B cell (primary cell): Measurements from ENCODE around the gene ERVFRD-1. TPM values are rescaled to one million over a fixed set of nuclear protein-coding genes. Genes with fewer than 3 reads are reported as not detected.

Experiments
- ATAC-seq: fragments of 200-7000 bp; cut with Tn5 transposase; one replicate; pipeline ENCODE4 v1.10.0; 2021; ENCODE audit warnings: low read depth, mild to moderate bottlenecking, moderate number of reproducible peaks, moderate library complexity
- CTCF ChIA-PET: fragments of 350-600 bp; sonication (Branson Sonifier 250); formaldehyde crosslinking; loops from one replicate; lab custom pipeline; 2021; ENCODE audit warnings: antibody characterized with exemption, inconsistent platforms; lab: Charles Lee
- POLR2A ChIA-PET: fragments of 350-600 bp; sonication (Branson Sonifier 250); formaldehyde crosslinking; loops from one replicate; lab custom pipeline; 2021; ENCODE audit warnings: antibody characterized with exemption; lab: Charles Lee
- DNase-seq: peaks from one replicate; pipeline ENCODE4 v3.0.0; 2013
- H2AFZ ChIP-seq: 2 replicates; pipeline ENCODE4 v1.6.1; 2012; ENCODE audit warnings: mild to moderate bottlenecking, low read depth, low read length; ENCODE audit not compliant: insufficient read depth, poor library complexity, severe bottlenecking
- H3K27ac ChIP-seq, 2 donors: 1 replicate in 1 of 2; 2 replicates in 1 of 2; pipeline ENCODE4 v1.5.1; 2012 to 2013; ENCODE audit warnings: low read length in 2 of 2, mild to moderate bottlenecking in 2 of 2, moderate library complexity in 1 of 2
- H3K27me3 ChIP-seq, 4 experiments: fragments of 200-600 bp in 1 of 4; sonication (generic) in 1 of 4; replicated peaks in 1 of 4; 1 replicate in 2 of 4; 2 replicates in 2 of 4; pipeline versions ENCODE4 v1.6.1 to v1.7.0; 2013 to 2016; ENCODE audit warnings: low read length in 3 of 4, mild to moderate bottlenecking in 2 of 4, mixed read lengths in 1 of 4, moderate library complexity in 1 of 4; ENCODE audit not compliant: insufficient read depth in 4 of 4, control insufficient read depth in 3 of 4; ENCODE audit errors: control extremely low read depth in 1 of 4
- H3K36me3 ChIP-seq, 2 experiments: replicated peaks in 1 of 2; 1 replicate in 1 of 2; 2 replicates in 1 of 2; pipeline versions ENCODE4 v1.6.1 to v1.7.1; 2013; ENCODE audit warnings: low read length in 1 of 2; ENCODE audit not compliant: insufficient read depth in 2 of 2, control insufficient read depth in 1 of 2; ENCODE audit errors: control extremely low read depth in 1 of 2, extremely low read depth in 1 of 2
- H3K4me1 ChIP-seq, 2 donors: fragments of 200-600 bp in 1 of 2; sonication (generic) in 1 of 2; 1 replicate in 1 of 2; 2 replicates in 1 of 2; pipeline versions ENCODE4 v1.5.1 to v1.6.1; 2013 to 2017; ENCODE audit warnings: low read length in 2 of 2; ENCODE audit not compliant: control insufficient read depth in 2 of 2, insufficient read depth in 2 of 2
- H3K4me2 ChIP-seq: replicated peaks from 2 replicates; pipeline ENCODE3; 2012; ENCODE audit warnings: mild to moderate bottlenecking, low read depth, low read length; ENCODE audit not compliant: poor library complexity, severe bottlenecking
- H3K4me3 ChIP-seq, 5 experiments: fragments of 200-600 bp in 1 of 5; sonication (generic) in 1 of 5; 1 replicate in 3 of 5; 2 replicates in 2 of 5; pipeline versions ENCODE4 v1.5.1 to v1.7.0; 2011 to 2016; ENCODE audit warnings: low read length in 4 of 5, mild to moderate bottlenecking in 4 of 5, low read depth in 2 of 5, control low read depth in 1 of 5, moderate library complexity in 1 of 5; ENCODE audit not compliant: insufficient read depth in 1 of 5; ENCODE audit errors: control extremely low read depth in 1 of 5, extremely low read depth in 1 of 5
- H3K79me2 ChIP-seq: fragments of 200-600 bp; sonication (generic); one replicate; pipeline ENCODE4 v1.6.0; 2016; ENCODE audit warnings: low read length; ENCODE audit not compliant: control insufficient read depth, insufficient read depth
- H3K9ac ChIP-seq: fragments of 200-600 bp; sonication (generic); 2 replicates; pipeline ENCODE4 v1.6.1; 2017; ENCODE audit warnings: mild to moderate bottlenecking, low read length, moderate library complexity
- H3K9me3 ChIP-seq, 3 donors: one replicate each; pipeline versions ENCODE4 v1.6.1 to v1.7.1; 2013; ENCODE audit warnings: low read length in 2 of 3; ENCODE audit not compliant: control insufficient read depth in 2 of 3, insufficient read depth in 1 of 3; ENCODE audit errors: control extremely low read depth in 1 of 3
- H4K20me1 ChIP-seq: 2 replicates; pipeline ENCODE4 v1.6.0; 2012; ENCODE audit warnings: mild to moderate bottlenecking, low read length; ENCODE audit not compliant: insufficient read depth, control insufficient read depth, poor library complexity, severe bottlenecking
- H3K27ac Mint-ChIP-seq: one replicate; pipeline ENCODE4 v1.8.0; 2021; ENCODE audit warnings: mixed read lengths
- H3K27me3 Mint-ChIP-seq: one replicate; pipeline ENCODE4 v1.8.0; 2021; ENCODE audit warnings: mixed read lengths
- H3K4me1 Mint-ChIP-seq: one replicate; pipeline ENCODE4 v1.8.0; 2021; ENCODE audit warnings: mixed read lengths
- H3K4me3 Mint-ChIP-seq: one replicate; pipeline ENCODE4 v1.8.0; 2021; ENCODE audit warnings: mixed read lengths
- H3K9me3 Mint-ChIP-seq: one replicate; pipeline ENCODE4 v1.8.0; 2022; ENCODE audit warnings: mixed read lengths; ENCODE audit not compliant: insufficient read depth
- CTCF ChIP-seq: fragments of 200-600 bp; IDR thresholded peaks from one replicate; pipeline ENCODE4 v1.8.0; 2022; ENCODE audit warnings: antibody characterized with exemption, mild to moderate bottlenecking
- EZH2 ChIP-seq: IDR thresholded peaks from 2 replicates; pipeline ENCODE4 v1.6.1; 2012; ENCODE audit warnings: borderline replicate concordance, low read depth, mild to moderate bottlenecking, moderate library complexity, low read length; ENCODE audit not compliant: insufficient read depth, poor library complexity, severe bottlenecking
- WGBS: methylation state at CpG from one replicate; pipeline ENCODE4 v1.1.5; 2013; ENCODE audit warnings: missing lambda C conversion rate; ENCODE audit not compliant: insufficient coverage; 5-methylcytosine and 5-hydroxymethylcytosine counted together
- intact Hi-C: fragments of 100-400 bp; cut with micrococcal nuclease; formaldehyde crosslinking; loops from one replicate; pipeline ENCODE4 v1.10.0; 2022
- polyA plus RNA-seq: library from polyadenylated mRNA; depleted of rRNA; stranded (reverse); fragments of >200 nt; gene quantifications from 2 replicates; pipeline ENCODE4 v1.2.3, GENCODE V29; 2012
- total RNA-seq, 2 donors: library from RNA; stranded (reverse); fragments of 120-200 nt in 1 of 2; gene quantifications; 1 replicate in 1 of 2; 2 replicates in 1 of 2; pipeline versions ENCODE4 v1.2.3 to v1.2.4, GENCODE V29; 2013 to 2022

Gene ERVFRD-1
- total and polyA plus RNA-seq, 2 donors (not counting 1 experiment from before 2014, with no cell fraction given) = not detected

GRCh38 chr6:11101417-11101816, 10.1 kb downstream of the ERVFRD-1 start:
- H4K20me1 ChIP-seq = peaks cover 37% of the 10 kb centered on the region
- H3K4me1 ChIP-seq = no peaks in the 10 kb centered on the region
- H3K9ac ChIP-seq = no peak overlapping the region
- Mint-ChIP-seq H3K27me3 (no peaks in the 10 kb centered on the region), H3K9me3 (no peaks in the 10 kb centered on the region), H3K27ac (no peak overlapping the region), H3K4me1 (peaks cover 6% of the 10 kb centered on the region), H3K4me3 (no peak overlapping the region)
- peaks cover 88% of the 10 kb centered on the region for H3K79me2 ChIP-seq
- POLR2A ChIA-PET = no interaction called here
- H3K36me3 ChIP-seq = no peaks in the 10 kb centered on the region
- intact Hi-C loops = no loop called here
- H3K4me3 ChIP-seq = no peak overlapping the region
- CTCF ChIA-PET = interaction anchor here (1.0 kb wide), 1 partner anchor 395 kb away, joined by 3 read pairs; no protein-coding TSS in a partner anchor
- H2AFZ ChIP-seq = no peak overlapping the region
- no peak overlapping the region for H3K27ac ChIP-seq
- no peaks in the 10 kb centered on the region for H3K9me3 ChIP-seq
- DNase-seq (no peak), ATAC-seq (no peak)
- H3K27me3 ChIP-seq = no peaks in the 10 kb centered on the region
- WGBS = 96% methylated on average over 2 of the region's 5 CpGs
- no peak overlapping the region for H3K4me2 ChIP-seq
- TF ChIP-seq EZH2 (no peak), CTCF (no peak)

- Histone ChIP-seq H4K20me1 (peaks cover 23% of the 10 kb centered on the region), H3K9ac (no peak overlapping the region), H3K27ac (no peak overlapping the region), H2AFZ (no peak overlapping the region), H3K36me3 (no peaks in the 10 kb centered on the region), H3K79me2 (peaks cover 67% of the 10 kb centered on the region), H3K27me3 (no peaks in the 10 kb centered on the region), H3K4me3 (no peak overlapping the region), H3K4me1 (peaks cover 7 to 8% of the 10 kb centered on the region in 2 donors), H3K9me3 (no peaks in the 10 kb centered on the region), H3K4me2 (no peak overlapping the region)
- H3K27ac Mint-ChIP-seq = no peak overlapping the region
- DNase-seq = no peak
- TF ChIP-seq CTCF (no peak), EZH2 (no peak)
- no peak for ATAC-seq
- ChIA-PET CTCF (interaction anchor here (0.6 kb wide), 1 partner anchor 429 kb away, joined by 3 read pairs; no protein-coding TSS in a partner anchor), POLR2A (interaction anchor here (0.7 kb wide), 2 partner anchors 138 to 312 kb away, joined by 4 to 5 read pairs; no protein-coding TSS in a partner anchor)
- no CpG with 5 or more reads among the region's 1 CpG for WGBS
- no peak overlapping the region for H3K4me3 Mint-ChIP-seq
- peaks cover 22% of the 10 kb centered on the region for H3K4me1 Mint-ChIP-seq
- H3K9me3 Mint-ChIP-seq = no peaks in the 10 kb centered on the region
- intact Hi-C loops = no loop called here
- H3K27me3 Mint-ChIP-seq = no peaks in the 10 kb centered on the region
These were observed 13.5 kb downstream of the ERVFRD-1 start for GRCh38 chr6:11098004-11098403.
